Endothelial cell of umbilical vein (primary cell): Measurements from ENCODE around the gene ADAMTS12. TPM values are rescaled to one million over a fixed set of nuclear protein-coding genes. Genes with fewer than 3 reads are reported as not detected.

Source experiments
- BruUV-seq: library from RNA; stranded (reverse); fragments of 400-500 nt; replicated peaks from 2 replicates; lab custom pipeline; 2021; lab: Mats Ljungman, UMichigan
- CTCF ChIA-PET: fragments of 300-600, 350-600 bp; sonication (Branson Sonifier 250); formaldehyde crosslinking; loops from one replicate; lab custom pipeline; 2021; ENCODE audit warnings: antibody characterized with exemption, inconsistent platforms; lab: Charles Lee
- POLR2A ChIA-PET: fragments of 300-600, 350-600 bp; sonication (Branson Sonifier 250); formaldehyde crosslinking; loops from one replicate; lab custom pipeline; 2021; ENCODE audit warnings: antibody characterized with exemption, inconsistent platforms; lab: Charles Lee
- DNase-seq: peaks from one replicate; pipeline ENCODE4 v3.0.0-alpha.2; 2011; ENCODE audit warnings: low read depth, low spot score
- FAIRE-seq: peaks from 2 replicates; lab custom pipeline; 2011; peaks lifted over from hg19 to GRCh38; lab: Jason Lieb, UNC
- H2AFZ ChIP-seq: 2 replicates; pipeline ENCODE4 v1.6.0; 2012; ENCODE audit warnings: low read depth, low read length, control low read depth, inconsistent platforms
- H3K27ac ChIP-seq: 2 replicates; pipeline ENCODE4 v1.5.1; 2011; ENCODE audit warnings: low read depth, mild to moderate bottlenecking, control low read depth, low read length, moderate library complexity; ENCODE audit not compliant: insufficient read depth
- H3K27me3 ChIP-seq, 2 experiments: 2 replicates each; pipeline versions ENCODE4 v1.6.0 to v1.6.1; 2011; ENCODE audit warnings: low read length in 2 of 2, mixed read lengths in 1 of 2; ENCODE audit not compliant: control insufficient read depth in 2 of 2, insufficient read depth in 2 of 2
- H3K36me3 ChIP-seq, 2 experiments: 2 replicates in 1 of 2; 3 replicates in 1 of 2; pipeline ENCODE4 v1.5.1; 2011; ENCODE audit warnings: low read length in 2 of 2, mild to moderate bottlenecking in 1 of 2, moderate library complexity in 1 of 2; ENCODE audit not compliant: control insufficient read depth in 2 of 2, insufficient read depth in 2 of 2; ENCODE audit errors: extremely low read depth in 1 of 2
- H3K4me1 ChIP-seq: 3 replicates; pipeline ENCODE4 v1.5.1; 2011; ENCODE audit warnings: mild to moderate bottlenecking, low read length; ENCODE audit not compliant: control insufficient read depth, insufficient read depth; ENCODE audit errors: extremely low read depth
- H3K4me2 ChIP-seq: 2 replicates; pipeline ENCODE4 v1.6.1; 2011; ENCODE audit warnings: low read length, control low read depth, mixed read lengths; ENCODE audit not compliant: insufficient read depth
- H3K4me3 ChIP-seq, 3 experiments: fragments of 200-600 bp in 1 of 3; sonication (generic), shearing (Covaris generic) in 1 of 3; replicated peaks in 1 of 3; 2 replicates each; pipeline ENCODE4 v1.5.1; 2011 to 2016; ENCODE audit warnings: control low read depth in 3 of 3, low read length in 3 of 3, mild to moderate bottlenecking in 2 of 3, inconsistent platforms in 1 of 3, low read depth in 1 of 3, moderate library complexity in 1 of 3; ENCODE audit not compliant: insufficient read depth in 1 of 3
- H3K79me2 ChIP-seq: 2 replicates; pipeline ENCODE4 v1.6.0; 2012; ENCODE audit warnings: low read length, inconsistent platforms; ENCODE audit not compliant: control insufficient read depth, insufficient read depth
- H3K9ac ChIP-seq: replicated peaks from 2 replicates; pipeline ENCODE3; 2011; ENCODE audit warnings: low read length, control low read depth; ENCODE audit not compliant: insufficient read depth; ENCODE audit errors: extremely low read depth
- H3K9me1 ChIP-seq: replicated peaks from 3 replicates; pipeline ENCODE4 v1.6.0; 2011; ENCODE audit warnings: mild to moderate bottlenecking, low read length; ENCODE audit not compliant: control insufficient read depth, insufficient read depth; ENCODE audit errors: extremely low read depth
- H3K9me3 ChIP-seq: replicated peaks from 2 replicates; pipeline ENCODE4 v1.5.1; 2012; ENCODE audit warnings: low read length, inconsistent platforms; ENCODE audit not compliant: control insufficient read depth, insufficient read depth
- H4K20me1 ChIP-seq: replicated peaks from 2 replicates; pipeline ENCODE3; 2011; ENCODE audit warnings: mild to moderate bottlenecking, low read length; ENCODE audit not compliant: control insufficient read depth, insufficient read depth; ENCODE audit errors: extremely low read depth
- EZH2 ChIP-seq: IDR thresholded peaks from 2 replicates; pipeline ENCODE4 v1.6.1; 2012; ENCODE audit warnings: borderline replicate concordance, low read depth, mild to moderate bottlenecking, moderate library complexity, low read length, inconsistent platforms; ENCODE audit not compliant: severe bottlenecking
- FOS ChIP-seq: IDR thresholded peaks from 2 replicates; pipeline ENCODE4 v1.6.1; 2011; ENCODE audit warnings: mild to moderate bottlenecking, low read length, moderate library complexity, borderline replicate concordance; ENCODE audit not compliant: insufficient read depth
- GATA2 ChIP-seq: IDR thresholded peaks from 2 replicates; pipeline ENCODE4 v1.7.0; 2011; ENCODE audit warnings: low read depth, mild to moderate bottlenecking, moderate library complexity, mixed read lengths, low read length; ENCODE audit not compliant: insufficient read length, insufficient read depth
- JUN ChIP-seq: IDR thresholded peaks from 2 replicates; pipeline ENCODE4 v1.6.1; 2011; ENCODE audit warnings: borderline replicate concordance, low read depth; ENCODE audit not compliant: insufficient read length, insufficient read depth
- MYC ChIP-seq: IDR thresholded peaks from one replicate; pipeline ENCODE4 v1.6.1; 2011; ENCODE audit warnings: mild to moderate bottlenecking, low read depth, low read length
- POLR2A ChIP-seq: IDR thresholded peaks from 2 replicates; pipeline ENCODE4 v1.6.1; 2012; ENCODE audit warnings: low read depth, mild to moderate bottlenecking, control low read depth, low read length
- POLR2AphosphoS5 ChIP-seq: IDR thresholded peaks from 2 replicates; pipeline ENCODE4 v1.6.1; 2012; ENCODE audit warnings: low read depth, mild to moderate bottlenecking, control low read depth, low read length, moderate library complexity; ENCODE audit not compliant: insufficient read depth
- dilution Hi-C: fragments of 300-500 bp; cut with MboI; formaldehyde crosslinking; loops from one replicate; pipeline ENCODE4 v1.15.0; 2019; ENCODE audit warnings: low sequenced_read_pairs; ENCODE audit not compliant: extremely low pct_ligation_motif_present
- intact Hi-C: fragments of 100-400 bp; cut with micrococcal nuclease; formaldehyde crosslinking; loops from one replicate; pipeline ENCODE4 v1.10.0; 2022
- polyA plus RNA-seq, 4 experiments: library from polyadenylated mRNA; depleted of rRNA in 3 of 4; stranded (reverse) in 3 of 4; unstranded in 1 of 4; fragments of >200 nt; gene quantifications; 2 replicates each; pipeline versions ENCODE4 v1.2.1 to v1.2.3, GENCODE V29; 2011 to 2012; ENCODE audit warnings: missing spikeins in 1 of 4
- total RNA-seq: library from RNA; stranded (reverse); gene quantifications from 2 replicates; pipeline ENCODE4 v1.2.3, GENCODE V29; 2021
- TF ChIP-seq, protein P1 (sequence below), 2 donors: IDR thresholded peaks; 1 replicate in 1 of 2; 2 replicates in 1 of 2; pipeline ENCODE4 v1.5.1; 2011; ENCODE audit warnings: low read length in 2 of 2, mild to moderate bottlenecking in 2 of 2, moderate library complexity in 2 of 2, control low read depth in 1 of 2, inconsistent platforms in 1 of 2, low read depth in 1 of 2; ENCODE audit not compliant: insufficient read depth in 1 of 2; ENCODE audit errors: extremely low read depth in 1 of 2
- TF ChIP-seq, protein P2 (sequence below): IDR thresholded peaks from 2 replicates; pipeline ENCODE4 v1.6.1; 2011; ENCODE audit not compliant: insufficient read depth, insufficient read length

ADAMTS12 gene
- total and polyA plus RNA-seq, 2 donors (not counting 3 experiments of a cell fraction or from before 2014, with no cell fraction given): 0.88 TPM; not detected in 1

DNA sequence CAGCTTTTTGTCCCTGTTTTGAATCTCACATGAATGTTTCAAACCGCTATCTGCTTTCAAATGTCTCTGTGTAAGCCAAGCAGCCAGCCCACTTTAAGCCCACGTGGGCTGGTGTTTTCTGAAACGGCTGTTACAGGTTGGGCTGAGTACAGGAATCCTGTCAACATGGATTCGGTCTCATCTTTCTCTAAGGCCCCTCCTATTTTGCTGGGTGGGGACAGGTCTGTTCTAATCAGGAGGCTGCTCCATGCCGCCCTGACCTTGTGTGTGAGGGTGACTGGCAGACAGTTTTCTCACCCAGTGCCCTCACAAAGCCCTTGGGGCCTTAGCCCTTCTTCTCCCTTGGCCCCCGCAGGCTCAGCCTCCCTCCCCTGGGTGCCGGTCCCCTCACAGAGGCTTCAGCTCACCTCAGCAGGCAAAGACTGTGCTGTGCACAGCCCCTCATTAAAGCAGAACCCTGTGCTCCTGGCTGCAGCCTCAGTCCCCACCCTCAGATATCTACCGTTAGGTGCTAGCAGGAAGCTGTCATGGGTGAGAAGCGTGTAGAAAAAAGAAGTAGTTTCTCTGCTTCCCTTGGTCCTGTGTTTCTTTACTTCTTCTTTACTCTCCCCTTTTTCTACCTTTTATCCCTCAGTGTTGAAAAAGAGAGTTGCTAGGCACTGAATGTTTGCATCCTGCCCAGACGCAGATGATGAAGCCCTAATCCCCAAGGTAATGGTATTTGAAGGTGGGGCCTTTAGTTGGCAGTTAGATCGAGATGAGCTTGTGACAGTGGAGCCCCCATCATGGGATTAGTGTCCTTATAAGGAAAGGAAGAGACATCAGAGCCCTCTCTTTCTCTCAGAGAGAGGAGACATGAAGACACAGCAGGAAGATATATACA lies 205.7 kb downstream of the ADAMTS12 start:
- H3K27me3 ChIP-seq: no peaks in the 10 kb centered on the region
- POLR2A ChIA-PET: no interaction called here
- H3K4me2 ChIP-seq: no peak overlapping the region
- H4K20me1 ChIP-seq: no peaks in the 10 kb centered on the region
- CTCF ChIA-PET: no interaction called here
- H3K36me3 ChIP-seq: no peaks in the 10 kb centered on the region
- no peak overlapping the region for H3K27ac ChIP-seq
- no peaks in the 10 kb centered on the region for H3K9me3 ChIP-seq
- no peaks in the 10 kb centered on the region for H3K79me2 ChIP-seq
- BruUV-seq: no TSS peak
- no peak overlapping the region for H3K9ac ChIP-seq
- H2AFZ ChIP-seq: no peak overlapping the region
- H3K9me1 ChIP-seq: no peaks in the 10 kb centered on the region
- FAIRE-seq: no peak
- intact Hi-C loops: no loop called here
- dilution Hi-C loops: no loop called here
- no peak overlapping the region for H3K4me3 ChIP-seq
- TF ChIP-seq MYC (no peak), POLR2A (no peak), POLR2AphosphoS5 (no peak), EZH2 (no peak), FOS (no peak), JUN (no peak), GATA2 (no peak)
- TF ChIP-seq, protein P1, sequence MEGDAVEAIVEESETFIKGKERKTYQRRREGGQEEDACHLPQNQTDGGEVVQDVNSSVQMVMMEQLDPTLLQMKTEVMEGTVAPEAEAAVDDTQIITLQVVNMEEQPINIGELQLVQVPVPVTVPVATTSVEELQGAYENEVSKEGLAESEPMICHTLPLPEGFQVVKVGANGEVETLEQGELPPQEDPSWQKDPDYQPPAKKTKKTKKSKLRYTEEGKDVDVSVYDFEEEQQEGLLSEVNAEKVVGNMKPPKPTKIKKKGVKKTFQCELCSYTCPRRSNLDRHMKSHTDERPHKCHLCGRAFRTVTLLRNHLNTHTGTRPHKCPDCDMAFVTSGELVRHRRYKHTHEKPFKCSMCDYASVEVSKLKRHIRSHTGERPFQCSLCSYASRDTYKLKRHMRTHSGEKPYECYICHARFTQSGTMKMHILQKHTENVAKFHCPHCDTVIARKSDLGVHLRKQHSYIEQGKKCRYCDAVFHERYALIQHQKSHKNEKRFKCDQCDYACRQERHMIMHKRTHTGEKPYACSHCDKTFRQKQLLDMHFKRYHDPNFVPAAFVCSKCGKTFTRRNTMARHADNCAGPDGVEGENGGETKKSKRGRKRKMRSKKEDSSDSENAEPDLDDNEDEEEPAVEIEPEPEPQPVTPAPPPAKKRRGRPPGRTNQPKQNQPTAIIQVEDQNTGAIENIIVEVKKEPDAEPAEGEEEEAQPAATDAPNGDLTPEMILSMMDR (IDR thresholded peaks at IDR 0.05; ENCODE audit: extremely low read depth in 1 of 2, insufficient read depth in 1 of 2, low read depth in 1 of 2, low read length in 2 of 2): no peak
- TF ChIP-seq, protein P2, sequence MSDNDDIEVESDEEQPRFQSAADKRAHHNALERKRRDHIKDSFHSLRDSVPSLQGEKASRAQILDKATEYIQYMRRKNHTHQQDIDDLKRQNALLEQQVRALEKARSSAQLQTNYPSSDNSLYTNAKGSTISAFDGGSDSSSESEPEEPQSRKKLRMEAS: no peak
- H3K4me1 ChIP-seq: no peaks in the 10 kb centered on the region
- DNase-seq: no peak
